GM12875 (cell line): Measurements from ENCODE around the gene STPG4.
"Not testable (repeated sequence)": the region's sequence is repeated elsewhere in the genome, so short reads cannot be mapped to it uniquely, and the experiment has no call there.

Source experiments
- H3K4me3 ChIP-seq: one replicate; pipeline ENCODE4 v1.5.1; 2011; ENCODE audit warnings: low read depth, low read length, control low read depth
- TF ChIP-seq, protein P1 (sequence below): IDR thresholded peaks from 2 replicates; pipeline ENCODE4 v1.5.1; 2011; ENCODE audit warnings: low read depth, mild to moderate bottlenecking, control low read depth, inconsistent platforms, low read length, moderate library complexity, borderline replicate concordance; ENCODE audit not compliant: insufficient read depth

STPG4 gene

DNA sequence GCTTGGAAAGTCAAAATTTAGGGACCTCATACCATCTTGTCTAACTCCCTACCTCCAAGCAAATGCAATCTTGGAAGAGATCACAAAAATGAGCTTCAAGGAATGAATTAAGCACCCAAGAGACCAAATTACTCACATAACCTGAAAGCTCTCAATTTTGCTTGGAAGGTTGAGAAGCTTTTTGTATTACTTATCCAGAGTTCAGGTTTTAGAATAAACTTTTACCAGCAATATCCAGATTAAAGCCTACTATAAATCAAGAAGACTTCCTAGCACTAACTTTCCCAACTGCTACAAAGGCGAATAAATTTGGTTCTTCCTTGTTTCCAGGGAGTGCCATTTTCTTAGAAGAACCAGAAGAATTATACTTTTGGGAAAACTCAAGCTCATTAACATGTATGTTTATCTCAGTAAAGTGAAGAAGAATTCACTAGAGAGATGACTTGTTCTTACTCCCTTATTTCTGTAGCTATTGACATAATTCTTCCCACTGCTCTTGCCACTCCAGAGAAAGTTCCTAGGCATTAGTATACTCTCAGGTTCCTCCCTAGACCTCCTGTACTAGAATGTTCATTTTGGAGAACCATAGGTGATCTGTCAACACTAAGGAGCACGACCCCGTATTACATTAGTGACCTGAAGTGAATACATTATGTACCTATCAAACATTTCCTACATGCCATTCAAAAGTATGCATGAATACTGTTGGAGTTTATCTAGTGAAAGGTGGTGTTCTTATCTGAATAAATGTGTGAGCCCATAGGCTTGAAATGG lies 18.0 kb upstream of the STPG4 start:
- TF ChIP-seq, protein P1, sequence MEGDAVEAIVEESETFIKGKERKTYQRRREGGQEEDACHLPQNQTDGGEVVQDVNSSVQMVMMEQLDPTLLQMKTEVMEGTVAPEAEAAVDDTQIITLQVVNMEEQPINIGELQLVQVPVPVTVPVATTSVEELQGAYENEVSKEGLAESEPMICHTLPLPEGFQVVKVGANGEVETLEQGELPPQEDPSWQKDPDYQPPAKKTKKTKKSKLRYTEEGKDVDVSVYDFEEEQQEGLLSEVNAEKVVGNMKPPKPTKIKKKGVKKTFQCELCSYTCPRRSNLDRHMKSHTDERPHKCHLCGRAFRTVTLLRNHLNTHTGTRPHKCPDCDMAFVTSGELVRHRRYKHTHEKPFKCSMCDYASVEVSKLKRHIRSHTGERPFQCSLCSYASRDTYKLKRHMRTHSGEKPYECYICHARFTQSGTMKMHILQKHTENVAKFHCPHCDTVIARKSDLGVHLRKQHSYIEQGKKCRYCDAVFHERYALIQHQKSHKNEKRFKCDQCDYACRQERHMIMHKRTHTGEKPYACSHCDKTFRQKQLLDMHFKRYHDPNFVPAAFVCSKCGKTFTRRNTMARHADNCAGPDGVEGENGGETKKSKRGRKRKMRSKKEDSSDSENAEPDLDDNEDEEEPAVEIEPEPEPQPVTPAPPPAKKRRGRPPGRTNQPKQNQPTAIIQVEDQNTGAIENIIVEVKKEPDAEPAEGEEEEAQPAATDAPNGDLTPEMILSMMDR, result no peak
- H3K4me3 ChIP-seq, result no peak overlapping the region

DNA sequence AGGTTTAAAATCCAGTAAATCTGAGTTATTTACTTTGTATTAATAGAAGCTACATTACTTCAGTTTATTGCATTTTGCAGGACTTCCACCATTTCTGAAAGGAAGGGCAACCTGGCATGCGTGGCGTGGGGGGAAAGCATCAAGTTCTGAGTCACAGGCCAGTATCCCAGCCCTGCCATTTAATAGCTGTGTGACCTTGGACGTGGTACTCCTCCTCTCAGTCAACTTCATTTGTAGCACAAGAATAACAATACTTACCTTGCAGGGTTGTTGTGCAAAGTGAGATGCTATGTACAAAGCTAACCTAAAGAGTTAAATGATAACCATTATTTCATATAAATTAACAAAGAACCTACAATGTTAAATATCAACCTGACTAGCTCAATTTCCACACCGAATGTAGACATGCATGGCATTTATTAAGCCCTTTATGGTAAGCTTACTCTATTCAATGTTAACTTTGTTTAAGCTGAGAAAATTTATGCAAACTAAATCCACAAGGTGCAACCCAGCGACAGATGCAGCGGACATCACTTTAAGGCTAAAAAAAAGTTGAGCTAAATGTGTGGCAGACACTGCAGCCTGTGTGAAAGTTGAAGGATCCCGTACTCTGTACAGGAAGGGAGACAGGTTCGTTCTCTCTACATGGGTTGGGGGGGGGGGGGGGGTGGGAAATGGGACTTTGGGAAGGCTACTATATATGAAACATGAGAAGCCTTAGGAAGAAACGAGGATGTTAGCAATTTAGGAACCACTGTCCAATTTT lies 17.2 kb upstream of the STPG4 start:
- TF ChIP-seq, protein P1, result no peak
- no peak overlapping the region for H3K4me3 ChIP-seq

DNA sequence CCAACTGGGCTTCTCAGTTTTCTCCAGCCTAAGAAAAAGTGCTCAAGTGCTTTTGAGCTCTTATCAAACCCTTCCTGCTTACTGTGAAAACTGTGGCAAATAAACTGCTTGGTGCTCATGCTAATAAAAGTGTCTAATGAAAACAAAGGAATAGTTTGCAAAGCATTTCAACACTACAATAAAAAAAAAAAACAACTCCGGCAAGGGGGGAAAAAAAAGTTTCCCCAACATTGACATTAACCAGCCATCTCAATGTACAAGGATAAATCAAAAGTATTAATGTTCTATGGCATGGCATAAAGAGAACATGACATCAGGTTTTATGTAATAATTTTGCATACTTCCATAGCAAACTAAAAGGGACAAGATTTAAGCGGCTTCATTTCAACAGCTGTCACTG lies 14.7 kb upstream of the STPG4 start:
- no peak overlapping the region for H3K4me3 ChIP-seq
- TF ChIP-seq, protein P1, result no peak

DNA sequence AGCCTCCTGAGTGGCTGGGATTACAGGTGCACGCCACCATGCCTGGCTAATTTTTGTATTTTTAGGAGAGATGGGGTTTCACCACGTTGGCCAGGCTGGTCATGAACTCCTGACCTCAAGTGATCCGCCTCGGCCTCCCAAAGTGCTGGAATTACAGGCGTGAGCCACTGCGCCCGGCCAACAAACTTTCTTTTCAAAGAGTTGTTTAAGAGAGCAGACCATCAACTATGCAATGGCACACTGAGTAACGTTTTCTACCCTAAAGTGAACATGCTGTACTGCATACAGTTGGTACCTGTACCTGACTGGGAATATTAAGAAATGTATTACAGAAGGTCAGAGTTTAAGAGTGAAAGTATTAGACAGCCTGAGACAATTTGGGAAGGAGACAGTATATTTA lies 13.8 kb upstream of the STPG4 start:
- not testable (repeated sequence) for H3K4me3 ChIP-seq

DNA sequence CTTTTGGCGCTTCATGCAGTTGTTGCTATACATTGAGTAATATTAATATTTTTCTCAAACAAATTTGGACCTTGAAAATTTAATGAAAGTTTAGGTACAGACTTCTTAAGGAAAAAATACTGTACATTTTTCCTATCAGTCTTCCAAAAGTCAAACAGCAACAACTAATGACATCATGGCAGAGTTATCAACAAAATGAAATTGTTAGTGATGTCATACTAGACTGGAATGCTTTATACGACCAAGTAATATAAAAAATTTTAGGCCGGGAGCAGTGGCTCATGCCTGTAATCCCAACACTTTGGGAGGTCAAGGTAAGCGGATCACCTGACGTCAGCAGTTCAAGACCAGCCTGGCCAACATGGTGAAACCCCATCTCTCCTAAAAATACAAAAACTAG lies 12.0 kb upstream of the STPG4 start:
- no peak overlapping the region for H3K4me3 ChIP-seq
- TF ChIP-seq, protein P1, result no peak

DNA sequence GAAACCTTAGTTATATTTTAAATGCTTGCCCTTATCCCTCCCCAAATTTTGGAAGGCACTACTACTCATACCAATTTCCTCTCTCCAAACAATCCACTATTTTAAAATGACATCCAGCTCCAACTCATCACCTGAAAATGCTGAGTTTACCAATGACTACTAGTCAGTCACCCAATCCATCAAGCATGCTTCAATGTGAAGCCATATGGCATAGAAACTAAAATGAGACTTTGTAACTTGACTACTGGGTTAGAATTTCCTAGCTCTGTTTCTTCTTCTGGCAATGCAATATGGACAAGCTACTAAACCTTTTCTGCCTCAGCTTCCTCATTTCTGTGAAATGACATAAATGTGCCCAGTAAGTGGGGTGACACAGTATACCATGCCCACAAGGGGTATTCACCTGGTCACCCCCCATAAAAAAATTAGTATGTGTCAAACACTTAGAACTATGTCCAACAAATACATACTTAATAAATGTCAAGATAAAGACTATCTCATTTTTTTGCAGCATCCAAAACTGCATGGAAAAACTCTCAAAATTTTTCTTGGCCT lies 10.0 kb upstream of the STPG4 start:
- H3K4me3 ChIP-seq, result no peak overlapping the region
- TF ChIP-seq, protein P1, result no peak

DNA sequence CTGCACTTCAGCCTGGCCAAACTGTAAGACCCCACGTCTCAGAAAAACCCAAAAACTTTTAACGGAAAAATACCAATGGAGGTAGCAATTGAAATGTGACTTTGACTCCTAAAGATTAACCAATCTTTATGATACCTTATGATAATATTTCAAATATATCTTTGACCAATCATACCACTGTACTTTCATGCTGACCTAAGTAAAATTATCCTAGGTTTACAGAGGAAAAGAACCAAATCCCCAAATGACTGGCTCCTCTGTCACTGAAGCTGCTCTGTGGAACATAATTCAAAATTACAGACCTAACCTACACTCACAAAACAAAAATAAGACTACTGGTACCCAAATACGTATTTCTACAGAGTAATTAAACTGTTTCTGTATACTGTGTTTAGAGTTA lies 7.7 kb upstream of the STPG4 start:
- no peak overlapping the region for H3K4me3 ChIP-seq
- TF ChIP-seq, protein P1, result no peak
